OCI-LY1 (cell line): ENCODE results near the gene UBAP1.

Experiments
- EZH2 ChIP-seq: fragments of 200-600 bp; sonication (generic), shearing (Covaris generic); IDR thresholded peaks from 2 replicates; pipeline ENCODE4 v1.8.0; 2017; ENCODE audit warnings: borderline replicate concordance, mixed run types, mild to moderate bottlenecking, antibody characterized with exemption, low read length, moderate library complexity, mixed read lengths
- TF ChIP-seq, protein P1 (sequence below): fragments of 200-600 bp; sonication (generic), shearing (Covaris generic); IDR thresholded peaks from 2 replicates; pipeline ENCODE4 v1.5.1; 2017; ENCODE audit warnings: mild to moderate bottlenecking, antibody characterized with exemption, low read length, moderate library complexity, mixed read lengths

DNA sequence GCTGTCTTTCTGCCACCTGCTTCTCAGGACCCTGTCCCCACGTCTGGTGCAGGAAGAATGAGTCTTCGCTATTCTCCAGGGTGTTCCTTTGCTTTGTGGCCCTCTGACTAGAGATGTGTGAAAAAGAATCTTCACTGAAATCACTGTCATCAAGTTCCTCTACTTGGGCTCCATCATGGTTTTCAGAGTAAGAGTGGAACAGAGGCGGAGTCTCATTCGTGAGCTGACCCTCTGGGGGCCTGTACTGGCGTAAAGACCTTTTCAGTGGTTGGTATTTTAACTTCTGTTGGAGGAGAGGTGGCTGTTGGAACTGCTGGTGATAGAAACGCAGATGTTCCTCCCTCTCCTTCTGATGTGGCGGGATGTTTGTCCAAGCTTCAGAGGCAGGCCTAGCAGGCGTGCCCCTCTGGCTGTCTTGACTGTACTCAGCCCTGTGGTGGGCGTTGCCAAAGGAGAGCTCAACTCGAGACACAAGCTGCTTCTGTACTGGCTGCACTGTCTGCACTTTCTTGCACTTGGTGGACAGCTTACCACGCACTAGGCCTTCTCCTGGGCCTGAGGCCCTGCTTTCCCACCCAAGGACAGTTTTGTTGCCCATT lies 78.2 kb downstream of the UBAP1 start:
- TF ChIP-seq, protein P1, sequence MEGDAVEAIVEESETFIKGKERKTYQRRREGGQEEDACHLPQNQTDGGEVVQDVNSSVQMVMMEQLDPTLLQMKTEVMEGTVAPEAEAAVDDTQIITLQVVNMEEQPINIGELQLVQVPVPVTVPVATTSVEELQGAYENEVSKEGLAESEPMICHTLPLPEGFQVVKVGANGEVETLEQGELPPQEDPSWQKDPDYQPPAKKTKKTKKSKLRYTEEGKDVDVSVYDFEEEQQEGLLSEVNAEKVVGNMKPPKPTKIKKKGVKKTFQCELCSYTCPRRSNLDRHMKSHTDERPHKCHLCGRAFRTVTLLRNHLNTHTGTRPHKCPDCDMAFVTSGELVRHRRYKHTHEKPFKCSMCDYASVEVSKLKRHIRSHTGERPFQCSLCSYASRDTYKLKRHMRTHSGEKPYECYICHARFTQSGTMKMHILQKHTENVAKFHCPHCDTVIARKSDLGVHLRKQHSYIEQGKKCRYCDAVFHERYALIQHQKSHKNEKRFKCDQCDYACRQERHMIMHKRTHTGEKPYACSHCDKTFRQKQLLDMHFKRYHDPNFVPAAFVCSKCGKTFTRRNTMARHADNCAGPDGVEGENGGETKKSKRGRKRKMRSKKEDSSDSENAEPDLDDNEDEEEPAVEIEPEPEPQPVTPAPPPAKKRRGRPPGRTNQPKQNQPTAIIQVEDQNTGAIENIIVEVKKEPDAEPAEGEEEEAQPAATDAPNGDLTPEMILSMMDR = no peak
- no peak for TF ChIP-seq EZH2
